ENCODE results near the gene CHP1.
"Not testable (repeated sequence)": the region's sequence is repeated elsewhere in the genome, so short reads cannot be mapped to it uniquely, and the experiment has no call there.

The CHP1 gene

DNA sequence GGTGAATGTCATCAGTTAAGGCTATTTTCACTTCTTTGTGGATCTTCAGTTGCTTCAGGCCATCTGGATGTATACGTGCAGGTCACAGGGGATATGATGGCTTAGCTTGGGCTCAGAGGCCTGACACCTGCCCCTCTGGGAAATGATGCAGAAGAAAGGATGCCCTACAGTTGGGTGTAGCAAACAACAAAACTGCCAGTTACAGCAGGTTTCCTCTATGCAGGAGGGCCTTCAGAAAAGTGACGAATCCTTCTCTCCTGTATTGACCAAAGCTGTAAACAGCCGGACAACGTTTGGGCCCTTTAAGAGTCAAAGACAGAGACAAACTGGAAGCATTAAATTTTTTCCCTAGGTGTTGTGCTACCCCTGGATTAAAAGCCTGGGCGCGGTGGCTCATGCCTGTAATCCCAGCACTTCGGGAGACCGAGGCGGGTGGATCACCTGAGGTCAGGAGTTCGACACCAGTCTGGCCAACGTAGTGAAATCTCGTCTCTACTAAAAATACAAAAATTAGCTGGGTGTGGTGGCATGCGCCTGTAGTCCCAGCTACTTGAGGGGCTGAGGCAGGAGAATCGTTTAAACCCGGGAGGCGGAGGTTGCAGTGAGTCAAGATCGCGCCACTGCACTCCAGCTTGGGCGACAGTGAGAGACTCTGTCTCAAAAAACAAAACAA lies 52.0 kb downstream of the CHP1 start:
- H3K27me3 ChIP-seq (ENCODE audit: control insufficient read depth, insufficient read depth, low read length); H3K9me3 ChIP-seq (ENCODE audit: control insufficient read depth, low read depth, low read length): not testable (repeated sequence)
- H3K4me3 ChIP-seq (ENCODE audit: low read length) = peak overlapping the region; percentile 91
- peaks cover 11% of the 10 kb centered on the region for H3K4me1 ChIP-seq (ENCODE audit: control insufficient read depth, low read depth, low read length)
- peak overlapping the region; percentile 97 for H3K27ac ChIP-seq (ENCODE audit: low read length)
- H3K9ac ChIP-seq (ENCODE audit: low read length) = peak overlapping the region; percentile 89
- H3K36me3 ChIP-seq (ENCODE audit: control insufficient read depth, low read depth, low read length) = peaks cover 37% of the 10 kb centered on the region

DNA sequence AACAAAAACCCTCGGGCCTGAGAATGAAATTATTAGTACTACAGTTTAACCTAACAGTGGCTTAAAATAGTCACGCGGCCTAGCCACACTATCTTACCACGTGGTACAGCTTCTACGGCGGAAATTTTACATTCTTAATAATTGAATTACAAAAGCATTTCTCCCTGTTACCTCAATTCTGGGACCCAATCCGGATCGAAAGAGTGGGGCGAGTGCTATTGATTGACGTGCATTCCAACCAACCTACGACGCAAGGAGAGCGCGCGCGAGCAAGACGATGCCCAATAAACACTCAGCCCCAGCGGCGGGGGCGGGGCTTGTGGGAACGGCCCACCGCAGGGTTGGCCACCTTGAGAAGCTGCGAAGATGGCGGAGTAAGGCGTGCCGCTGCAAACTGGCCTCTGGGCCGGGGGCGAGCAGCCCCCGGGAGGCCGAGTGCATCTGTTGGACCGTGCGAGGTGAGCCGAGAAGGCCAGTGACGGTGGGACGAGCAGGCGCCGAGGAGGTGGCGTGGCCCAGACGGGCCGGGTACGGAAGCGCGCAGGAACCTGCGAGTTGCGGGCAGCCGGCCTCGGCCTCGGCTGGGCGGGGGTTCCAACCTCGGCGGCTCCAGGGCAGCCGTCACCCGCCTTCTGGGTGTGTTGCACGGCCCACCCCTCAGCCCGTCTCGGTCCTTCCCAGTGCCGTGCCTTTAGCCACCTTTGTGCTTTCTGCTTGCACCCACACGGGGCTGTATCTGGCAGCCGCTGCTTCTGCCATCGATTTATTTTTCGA lies 52.8 kb downstream of the CHP1 start:
- H3K27ac ChIP-seq (ENCODE audit: low read length) = peak overlapping the region; percentile 97
- H3K9ac ChIP-seq (ENCODE audit: low read length) = peak overlapping the region; percentile 89
- H3K27me3 ChIP-seq (ENCODE audit: control insufficient read depth, insufficient read depth, low read length) = no peaks in the 10 kb centered on the region
- peaks cover 11% of the 10 kb centered on the region for H3K4me1 ChIP-seq (ENCODE audit: control insufficient read depth, low read depth, low read length)
- H3K9me3 ChIP-seq (ENCODE audit: control insufficient read depth, low read depth, low read length) = no peaks in the 10 kb centered on the region
- peaks cover 44% of the 10 kb centered on the region for H3K36me3 ChIP-seq (ENCODE audit: control insufficient read depth, low read depth, low read length)
- H3K4me3 ChIP-seq (ENCODE audit: low read length) = peak overlapping the region; percentile 91

DNA sequence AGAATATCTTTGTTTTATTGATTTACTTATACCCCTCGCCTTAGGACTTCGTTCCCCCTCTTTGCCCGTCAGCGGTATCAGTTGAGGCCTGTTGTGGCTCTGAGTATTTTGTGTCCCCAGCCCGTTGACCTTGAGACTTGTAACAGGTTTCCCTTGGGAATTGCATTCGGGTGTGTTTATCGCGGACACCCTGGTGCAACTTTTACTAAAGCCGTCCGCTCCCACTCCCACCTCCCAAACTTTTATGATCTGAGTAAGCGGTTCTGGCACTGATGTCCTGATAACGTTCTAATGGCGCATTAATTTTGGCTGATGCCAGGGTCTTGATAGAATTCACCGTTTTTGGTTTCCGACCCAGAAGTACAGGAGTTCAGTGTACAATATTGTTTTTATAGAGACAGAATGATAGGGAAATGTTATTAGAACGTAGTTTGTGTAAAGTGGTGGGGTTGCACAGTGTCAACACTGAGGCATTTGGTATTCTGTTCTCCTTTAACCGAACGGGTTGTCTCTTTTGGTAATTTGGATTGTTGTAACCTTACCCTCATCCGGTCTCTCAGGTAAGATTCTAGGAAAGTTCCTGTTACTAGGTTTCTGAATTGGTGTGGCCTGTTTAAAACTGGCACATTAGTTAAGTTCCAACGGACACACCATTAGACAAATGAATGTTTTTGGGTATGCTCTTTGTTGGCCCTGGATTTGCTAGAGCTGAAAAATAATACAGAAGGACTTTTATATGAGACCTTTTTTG lies 53.5 kb downstream of the CHP1 start:
- Histone ChIP-seq H3K9me3 (ENCODE audit: control insufficient read depth, low read depth, low read length) (no peaks in the 10 kb centered on the region), H3K36me3 (ENCODE audit: control insufficient read depth, low read depth, low read length) (peaks cover 44% of the 10 kb centered on the region)

DNA sequence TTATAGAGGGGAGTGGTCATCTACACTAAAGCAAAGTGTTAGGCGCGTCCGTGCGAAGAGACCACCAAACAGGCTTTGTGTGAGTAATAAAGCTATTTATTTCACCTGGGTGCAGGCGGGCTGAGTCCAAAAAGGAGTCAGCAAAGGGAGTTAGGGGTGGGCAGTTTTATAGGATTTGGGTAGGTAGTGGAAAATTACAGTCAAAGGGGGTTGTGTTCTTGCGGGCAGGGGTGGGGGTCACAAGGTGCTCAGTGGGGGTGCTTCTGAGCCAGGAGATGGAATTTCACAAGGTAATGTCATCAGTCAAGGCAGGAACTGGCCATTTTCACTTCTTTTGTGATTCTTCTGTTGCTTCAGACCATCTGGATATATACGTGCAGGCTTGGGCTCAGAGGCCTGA lies 54.2 kb downstream of the CHP1 start:
- no peak overlapping the region for H3K27ac ChIP-seq (ENCODE audit: low read length)
- no peaks in the 10 kb centered on the region for H3K27me3 ChIP-seq (ENCODE audit: control insufficient read depth, insufficient read depth, low read length)
- peaks cover 38% of the 10 kb centered on the region for H3K36me3 ChIP-seq (ENCODE audit: control insufficient read depth, low read depth, low read length)
- peaks cover 11% of the 10 kb centered on the region for H3K4me1 ChIP-seq (ENCODE audit: control insufficient read depth, low read depth, low read length)
- no peaks in the 10 kb centered on the region for H3K9me3 ChIP-seq (ENCODE audit: control insufficient read depth, low read depth, low read length)
- peak overlapping the region; percentile 89 for H3K9ac ChIP-seq (ENCODE audit: low read length)
- H3K4me3 ChIP-seq (ENCODE audit: low read length) = peak overlapping the region; percentile 91

More for the DNA sequence above, 53.5 kb downstream of the CHP1 start:
- Histone ChIP-seq H3K4me1 (ENCODE audit: control insufficient read depth, low read depth, low read length) (peaks cover 11% of the 10 kb centered on the region), H3K9ac (ENCODE audit: low read length) (peak overlapping the region; percentile 89), H3K27me3 (ENCODE audit: control insufficient read depth, insufficient read depth, low read length) (no peaks in the 10 kb centered on the region), H3K27ac (ENCODE audit: low read length) (peak overlapping the region; percentile 93), H3K4me3 (ENCODE audit: low read length) (peak overlapping the region; percentile 91)

DNA sequence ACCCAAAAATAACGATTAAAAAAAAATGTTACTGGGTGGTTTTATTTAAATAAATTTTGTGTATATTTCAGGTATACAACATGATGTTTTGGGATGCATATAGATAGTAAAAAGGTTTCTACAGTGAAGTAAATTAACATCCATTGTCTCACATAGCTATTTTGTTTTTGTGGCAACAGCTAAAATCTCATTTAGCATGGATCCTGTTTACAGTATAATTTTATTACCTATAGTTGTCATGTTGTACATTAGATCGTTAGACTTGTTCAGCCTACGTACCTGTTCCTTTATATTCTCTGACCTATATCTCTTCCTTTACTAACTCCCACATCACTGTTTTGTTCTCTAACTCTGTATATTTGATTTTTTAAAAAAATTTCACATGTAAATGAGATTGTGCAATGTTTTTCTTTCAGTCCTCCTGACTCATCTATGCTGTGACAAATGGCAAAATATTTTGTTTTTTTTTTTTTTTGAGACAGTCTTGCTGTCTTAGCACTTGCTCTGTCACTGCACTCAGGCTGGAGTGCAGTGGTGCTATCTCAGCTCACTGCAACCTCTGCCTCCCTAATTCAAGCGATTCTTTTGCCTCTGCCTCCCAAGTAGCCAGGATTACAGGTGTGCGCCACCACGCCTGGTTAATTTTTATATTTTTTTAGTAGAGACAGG lies 55.7 kb downstream of the CHP1 start:
- Histone ChIP-seq H3K27ac (ENCODE audit: low read length) (no peak overlapping the region), H3K36me3 (ENCODE audit: control insufficient read depth, low read depth, low read length) (peaks cover 41% of the 10 kb centered on the region), H3K27me3 (ENCODE audit: control insufficient read depth, insufficient read depth, low read length) (no peaks in the 10 kb centered on the region)

DNA sequence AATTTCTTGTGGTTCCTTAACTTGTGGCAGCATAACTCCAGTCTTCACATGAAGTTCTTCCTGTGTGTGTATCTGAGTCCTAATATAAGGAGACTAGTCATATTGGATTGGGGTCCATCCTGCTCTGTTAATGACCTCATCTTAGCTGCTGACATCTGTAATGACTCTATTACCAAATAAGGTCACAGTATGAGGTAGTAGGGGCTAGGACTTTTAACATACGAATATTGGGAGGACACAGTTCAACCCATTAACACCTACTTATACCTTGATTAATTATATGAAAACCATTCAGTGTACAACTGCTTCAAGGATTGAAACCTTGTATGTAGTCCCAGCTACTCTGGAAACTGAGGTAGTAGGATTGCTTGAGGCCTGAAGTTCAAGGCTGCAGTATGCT lies 57.4 kb downstream of the CHP1 start:
- H3K9me3 ChIP-seq (ENCODE audit: control insufficient read depth, low read depth, low read length) = no peaks in the 10 kb centered on the region
- H3K4me3 ChIP-seq (ENCODE audit: low read length) = no peak overlapping the region
- peaks cover 41% of the 10 kb centered on the region for H3K36me3 ChIP-seq (ENCODE audit: control insufficient read depth, low read depth, low read length)
- no peak overlapping the region for H3K9ac ChIP-seq (ENCODE audit: low read length)
- H3K27me3 ChIP-seq (ENCODE audit: control insufficient read depth, insufficient read depth, low read length) = no peaks in the 10 kb centered on the region
- H3K27ac ChIP-seq (ENCODE audit: low read length) = no peak overlapping the region
- H3K4me1 ChIP-seq (ENCODE audit: control insufficient read depth, low read depth, low read length) = peaks cover 7% of the 10 kb centered on the region

More for the DNA sequence above, 55.7 kb downstream of the CHP1 start:
- Histone ChIP-seq H3K4me1 (ENCODE audit: control insufficient read depth, low read depth, low read length) (peaks cover 11% of the 10 kb centered on the region), H3K4me3 (ENCODE audit: low read length) (no peak overlapping the region), H3K9ac (ENCODE audit: low read length) (no peak overlapping the region), H3K9me3 (ENCODE audit: control insufficient read depth, low read depth, low read length) (no peaks in the 10 kb centered on the region)

DNA sequence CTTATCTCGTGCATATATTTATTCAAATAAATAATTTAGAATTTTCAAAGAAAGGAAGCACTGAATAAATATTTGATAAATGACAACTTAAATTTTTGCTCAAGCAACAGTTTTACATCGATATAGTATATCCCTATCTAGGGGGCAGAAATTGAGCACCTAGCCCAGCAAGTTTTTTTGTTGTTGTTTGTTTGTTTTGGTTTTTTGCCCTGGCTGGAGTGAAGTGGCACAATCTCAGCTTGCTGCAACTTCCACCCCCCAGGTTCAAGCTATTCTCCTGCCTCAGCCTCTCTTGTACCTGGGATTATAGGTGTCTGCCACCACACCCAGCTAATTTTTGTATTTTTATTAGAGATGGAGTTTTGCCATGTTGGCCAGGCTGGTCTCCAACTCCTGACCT lies 58.9 kb downstream of the CHP1 start:
- Histone ChIP-seq H3K4me1 (ENCODE audit: control insufficient read depth, low read depth, low read length) (peaks cover 6% of the 10 kb centered on the region), H3K9ac (ENCODE audit: low read length) (no peak overlapping the region), H3K36me3 (ENCODE audit: control insufficient read depth, low read depth, low read length) (peaks cover 43% of the 10 kb centered on the region), H3K9me3 (ENCODE audit: control insufficient read depth, low read depth, low read length) (no peaks in the 10 kb centered on the region), H3K27me3 (ENCODE audit: control insufficient read depth, insufficient read depth, low read length) (no peaks in the 10 kb centered on the region), H3K4me3 (ENCODE audit: low read length) (no peak overlapping the region), H3K27ac (ENCODE audit: low read length) (no peak overlapping the region)

DNA sequence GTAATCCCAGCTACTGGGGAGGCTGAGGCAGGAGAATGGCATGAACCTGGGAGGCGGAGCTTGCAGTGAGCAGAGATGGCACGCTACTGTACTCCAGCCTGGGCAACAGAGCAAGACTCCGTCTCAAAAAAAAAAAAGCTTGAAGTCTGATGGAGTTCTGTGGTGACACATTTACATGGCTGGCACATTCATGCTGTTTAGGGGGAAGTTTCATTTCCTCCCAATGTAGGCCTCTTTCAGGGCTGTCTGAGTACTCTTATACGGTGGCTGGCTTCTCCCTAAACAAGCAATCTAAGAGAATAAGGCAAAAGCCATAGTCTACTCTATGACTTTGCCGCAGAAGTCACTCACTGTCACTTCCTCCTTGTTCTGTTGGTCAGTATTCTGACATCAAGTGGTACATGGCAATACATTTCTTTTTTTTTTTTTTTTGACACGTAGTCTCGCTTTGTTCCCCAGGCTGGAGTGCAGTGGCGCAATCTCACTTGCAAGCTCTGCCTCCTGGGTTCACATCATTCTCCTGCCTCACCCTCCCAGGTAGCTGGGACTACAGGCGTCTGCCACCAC lies 60.1 kb downstream of the CHP1 start:
- Histone ChIP-seq H3K36me3 (ENCODE audit: control insufficient read depth, low read depth, low read length) (peaks cover 37% of the 10 kb centered on the region), H3K9ac (ENCODE audit: low read length) (no peak overlapping the region)

DNA sequence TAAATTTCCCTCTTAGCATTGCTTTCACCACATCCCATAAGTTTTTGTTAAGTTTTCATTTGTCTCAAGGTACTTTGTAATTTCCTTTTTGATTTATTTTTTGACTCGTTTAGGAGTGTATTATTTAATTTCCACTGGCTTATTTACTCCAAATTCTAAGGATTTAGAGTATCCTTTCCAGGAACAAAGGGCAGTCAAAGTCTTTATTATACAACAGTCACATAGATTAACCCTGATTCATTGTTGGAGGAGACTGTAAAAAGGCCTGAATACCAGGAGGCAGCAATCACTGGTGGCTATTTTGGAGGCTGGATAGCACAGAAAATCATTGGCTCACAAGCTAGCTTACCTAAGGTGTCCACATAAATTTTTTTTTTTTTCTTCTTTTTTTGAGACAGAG lies 61.5 kb downstream of the CHP1 start:
- no peak overlapping the region for H3K9ac ChIP-seq (ENCODE audit: low read length)
- H3K9me3 ChIP-seq (ENCODE audit: control insufficient read depth, low read depth, low read length) = no peaks in the 10 kb centered on the region
- H3K4me3 ChIP-seq (ENCODE audit: low read length) = no peak overlapping the region
- H3K27ac ChIP-seq (ENCODE audit: low read length) = no peak overlapping the region
- H3K4me1 ChIP-seq (ENCODE audit: control insufficient read depth, low read depth, low read length) = no peaks in the 10 kb centered on the region
- peaks cover 32% of the 10 kb centered on the region for H3K36me3 ChIP-seq (ENCODE audit: control insufficient read depth, low read depth, low read length)
- no peaks in the 10 kb centered on the region for H3K27me3 ChIP-seq (ENCODE audit: control insufficient read depth, insufficient read depth, low read length)

More for the DNA sequence above, 60.1 kb downstream of the CHP1 start:
- Histone ChIP-seq H3K27ac (ENCODE audit: low read length) (no peak overlapping the region), H3K27me3 (ENCODE audit: control insufficient read depth, insufficient read depth, low read length) (no peaks in the 10 kb centered on the region), H3K4me3 (ENCODE audit: low read length) (no peak overlapping the region), H3K4me1 (ENCODE audit: control insufficient read depth, low read depth, low read length) (no peaks in the 10 kb centered on the region), H3K9me3 (ENCODE audit: control insufficient read depth, low read depth, low read length) (no peaks in the 10 kb centered on the region)

DNA sequence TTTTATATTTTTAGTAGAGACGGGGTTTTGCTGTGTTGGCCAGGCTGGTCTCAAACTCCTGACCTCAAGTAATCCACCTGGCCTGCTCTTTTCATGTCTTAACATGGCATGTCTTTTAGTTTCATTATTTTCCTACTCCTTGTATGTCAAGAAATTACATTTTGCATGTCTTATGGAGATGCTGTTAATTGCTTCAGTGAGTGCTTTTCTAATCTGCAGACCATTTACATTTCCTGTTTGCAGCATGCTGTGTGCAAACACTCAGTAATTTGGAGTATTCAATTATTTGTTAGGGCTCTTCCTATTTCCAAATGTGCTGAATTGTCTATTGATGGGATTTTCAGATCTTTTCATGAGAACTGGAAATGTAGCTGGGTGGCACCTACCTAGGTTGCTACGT lies 70.1 kb downstream of the CHP1 start:
- not testable (repeated sequence) for H3K9ac ChIP-seq (ENCODE audit: low read length); H3K27ac ChIP-seq (ENCODE audit: low read length); H3K4me3 ChIP-seq (ENCODE audit: low read length); H3K27me3 ChIP-seq (ENCODE audit: control insufficient read depth, insufficient read depth, low read length); H3K9me3 ChIP-seq (ENCODE audit: control insufficient read depth, low read depth, low read length)
- Histone ChIP-seq H3K36me3 (ENCODE audit: control insufficient read depth, low read depth, low read length) (peaks cover 32% of the 10 kb centered on the region), H3K4me1 (ENCODE audit: control insufficient read depth, low read depth, low read length) (peaks cover 20% of the 10 kb centered on the region)

DNA sequence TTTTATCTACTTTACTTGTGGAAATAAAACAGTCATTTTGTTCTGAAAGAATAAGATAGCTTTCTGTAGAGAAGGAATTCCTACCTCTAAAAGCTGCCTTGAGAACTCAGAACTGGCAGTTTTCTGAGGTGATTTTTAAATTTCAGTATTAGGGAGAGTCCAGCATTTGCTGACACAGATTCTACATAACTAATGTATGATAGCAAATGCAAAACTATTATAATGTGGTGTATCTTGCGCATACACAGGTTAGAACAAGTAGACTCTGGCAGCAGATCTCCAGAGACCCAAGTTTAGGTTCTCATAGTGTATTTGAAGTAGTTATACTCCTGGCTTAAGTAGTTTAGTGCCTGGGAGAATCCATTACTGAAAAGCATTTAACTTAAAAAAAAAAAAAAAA lies 70.5 kb downstream of the CHP1 start:
- H3K27ac ChIP-seq (ENCODE audit: low read length) = no peak overlapping the region
- H3K36me3 ChIP-seq (ENCODE audit: control insufficient read depth, low read depth, low read length) = peaks cover 31% of the 10 kb centered on the region
- H3K4me3 ChIP-seq (ENCODE audit: low read length) = no peak overlapping the region

More for the DNA sequence above, 70.5 kb downstream of the CHP1 start:
- Histone ChIP-seq H3K9ac (ENCODE audit: low read length) (no peak overlapping the region), H3K27me3 (ENCODE audit: control insufficient read depth, insufficient read depth, low read length) (no peaks in the 10 kb centered on the region), H3K4me1 (ENCODE audit: control insufficient read depth, low read depth, low read length) (peaks cover 20% of the 10 kb centered on the region), H3K9me3 (ENCODE audit: control insufficient read depth, low read depth, low read length) (no peaks in the 10 kb centered on the region)

Data from iPS-18a (cell line).